GM12878 (cell line): ENCODE results near the gene DFFB. TPM values are rescaled to one million over a fixed set of nuclear protein-coding genes. Genes with fewer than 3 reads are reported as not detected.

Source experiments
- BHLHE40 ChIP-seq, 2 experiments: fragments of 450-650 bp in 1 of 2; IDR thresholded peaks; 2 replicates each; pipeline ENCODE4 v1.6.1; 2011 to 2017; ENCODE audit warnings: low read depth in 2 of 2, borderline replicate concordance in 1 of 2, improper control_type of control experiment in 1 of 2, low read length in 1 of 2, mild to moderate bottlenecking in 1 of 2
- EP300 ChIP-seq, 2 experiments: fragments of 150-350 bp in 1 of 2; IDR thresholded peaks; 2 replicates each; pipeline ENCODE4 v1.6.1; 2011 to 2012; ENCODE audit warnings: low read depth in 2 of 2, low read length in 2 of 2, borderline replicate concordance in 1 of 2, improper control_type of control experiment in 1 of 2, inconsistent platforms in 1 of 2; ENCODE audit not compliant: control insufficient read depth in 1 of 2
- HCFC1 ChIP-seq: fragments of 150-350 bp; IDR thresholded peaks from 2 replicates; pipeline ENCODE4 v1.6.1; 2014; ENCODE audit warnings: low read length
- HDAC6 ChIP-seq: fragments of 200-600 bp; sonication (generic); IDR thresholded peaks from one replicate; pipeline ENCODE4 v1.8.0; 2017; ENCODE audit warnings: antibody characterized with exemption; ENCODE audit not compliant: unreplicated experiment
- MEF2B ChIP-seq: fragments of 450-650 bp; IDR thresholded peaks from 2 replicates; pipeline ENCODE4 v1.6.1; 2018; ENCODE audit warnings: mild to moderate bottlenecking, moderate library complexity; ENCODE audit not compliant: partially characterized antibody, poor library complexity, severe bottlenecking
- MXI1 ChIP-seq: fragments of 150-350 bp; IDR thresholded peaks from 2 replicates; pipeline ENCODE4 v1.6.1; 2011; ENCODE audit warnings: low read depth, mild to moderate bottlenecking, inconsistent platforms, low read length, improper control_type of control experiment
- MYB ChIP-seq: fragments of 150-350 bp; IDR thresholded peaks from 2 replicates; pipeline ENCODE4 v1.6.1; 2014; ENCODE audit warnings: mild to moderate bottlenecking, low read depth, low read length, borderline replicate concordance
- NFYB ChIP-seq: IDR thresholded peaks from 2 replicates; pipeline ENCODE4 v1.6.1; 2011; ENCODE audit warnings: low read depth, mild to moderate bottlenecking, low read length, improper control_type of control experiment, moderate library complexity; ENCODE audit not compliant: insufficient read depth
- PAX8 ChIP-seq: fragments of 450-650 bp; IDR thresholded peaks from 2 replicates; pipeline ENCODE4 v1.6.1; 2017; ENCODE audit warnings: mild to moderate bottlenecking, moderate library complexity
- POLR2AphosphoS5 ChIP-seq: IDR thresholded peaks from 2 replicates; pipeline ENCODE4 v1.6.1; 2011; ENCODE audit warnings: mild to moderate bottlenecking, low read length, inconsistent platforms
- RFX5 ChIP-seq: IDR thresholded peaks from 2 replicates; pipeline ENCODE4 v1.6.1; 2011; ENCODE audit warnings: low read depth, low read length, improper control_type of control experiment
- RUNX3 ChIP-seq: IDR thresholded peaks from 2 replicates; pipeline ENCODE4 v1.6.1; 2012; ENCODE audit warnings: low read length, inconsistent platforms
- SMAD1 ChIP-seq: fragments of 450-650 bp; IDR thresholded peaks from 2 replicates; pipeline ENCODE4 v1.6.1; 2018; ENCODE audit warnings: mild to moderate bottlenecking, low read depth; ENCODE audit not compliant: partially characterized antibody
- SMC3 ChIP-seq: IDR thresholded peaks from 2 replicates; pipeline ENCODE4 v1.6.1; 2011; ENCODE audit warnings: low read length, improper control_type of control experiment, borderline replicate concordance
- STAT3 ChIP-seq: IDR thresholded peaks from 2 replicates; pipeline ENCODE4 v1.6.1; 2011; ENCODE audit warnings: low read depth, low read length, improper control_type of control experiment
- TARDBP ChIP-seq: IDR thresholded peaks from 2 replicates; pipeline ENCODE4 v1.6.1; 2016; ENCODE audit warnings: borderline replicate concordance
- ZNF24 ChIP-seq: fragments of 450-650 bp; IDR thresholded peaks from 2 replicates; pipeline ENCODE4 v1.6.1; 2017; ENCODE audit warnings: antibody characterized with exemption, mild to moderate bottlenecking
- ZNF274 ChIP-seq: IDR thresholded peaks from one replicate; pipeline ENCODE4 v1.8.0; 2011; ENCODE audit not compliant: insufficient read length, insufficient read depth
- ZNF622 ChIP-seq: fragments of 450-650 bp; IDR thresholded peaks from 2 replicates; pipeline ENCODE4 v1.6.1; 2017; ENCODE audit warnings: mild to moderate bottlenecking, inconsistent platforms
- ZZZ3 ChIP-seq: IDR thresholded peaks from 2 replicates; pipeline ENCODE4 v1.6.1; 2011; ENCODE audit warnings: low read depth; ENCODE audit not compliant: control insufficient read depth, insufficient read length
- polyA plus RNA-seq, 11 experiments: library from polyadenylated mRNA; depleted of rRNA in 4 of 11; unstranded in 6 of 11; stranded (reverse) in 5 of 11; fragments of >200 nt; fragmentation: Nextera tagmentation in 4 of 11; fragmentation: Illumina TruSeq in 1 of 11; extraction: Ambion mirVana in 4 of 11; extraction: Trizol in 1 of 11; gene quantifications; 1 replicate in 1 of 11; 2 replicates in 10 of 11; pipeline versions ENCODE4 v1.2.1 to v1.2.3, GENCODE V29; 2011 to 2016; ENCODE audit warnings: inconsistent platforms in 2 of 11, missing spikeins in 2 of 11, low read depth in 1 of 11
- total RNA-seq, 4 experiments: library from RNA; depleted of rRNA in 3 of 4; stranded (reverse); fragments of >200 nt in 3 of 4; fragmentation: Illumina TruSeq in 1 of 4; extraction: Trizol in 1 of 4; gene quantifications; 2 replicates each; pipeline versions ENCODE4 v1.2.1 to v1.2.3, GENCODE V29; 2013 to 2021
- TF ChIP-seq, protein P1 (sequence below): fragments of 450-650 bp; formaldehyde crosslinking; IDR thresholded peaks from 2 replicates; pipeline ENCODE4 v1.4.0; 2020; ENCODE audit warnings: mild to moderate bottlenecking, moderate library complexity
- TF ChIP-seq, protein P2 (sequence below): fragments of 450-650 bp; IDR thresholded peaks from 2 replicates; pipeline ENCODE4 v1.6.1; 2017; ENCODE audit warnings: mild to moderate bottlenecking
- TF ChIP-seq, protein P3 (sequence below): IDR thresholded peaks from 2 replicates; pipeline ENCODE4 v1.6.1; 2012; ENCODE audit warnings: low read depth, low read length, improper control_type of control experiment

The DFFB gene
- total and polyA plus RNA-seq, 10 of the 15 experiments (the other 5 are each of a cell fraction or from before 2014, with no cell fraction given): 2.7 to 10.7 (median 6.5) TPM

GRCh38 chr1:3856923-3857790 is at the start of gene DFFB, which contains the start of gene CEP104 (continued):
- TF ChIP-seq MEF2B (no peak), ZNF24 (no peak), HCFC1 (peak; percentile 94), SMAD1 (no peak), ZNF622 (no peak), TARDBP (no peak), BHLHE40 (IDR thresholded peaks at IDR 0.05; ENCODE audit: borderline replicate concordance in 1 of 2, low read depth in 2 of 2, low read length in 1 of 2) (peak in 1 of 2 experiments; percentile 56; a peak in 1 of 4 replicates), NFYB (no peak), ZNF274 (no peak), STAT3 (no peak), SMC3 (peak; percentile 48; the same call in 1 of the 2 replicates), MYB (no peak), ZZZ3 (no peak), RUNX3 (peak; percentile 20; the same call in 1 of the 2 replicates), MXI1 (no peak; the same call in none of the 2 replicates), POLR2AphosphoS5 (peak; percentile 34; the same call in 1 of the 2 replicates), HDAC6 (no peak), PAX8 (no peak), EP300 (IDR thresholded peaks at IDR 0.05; ENCODE audit: borderline replicate concordance in 1 of 2, control insufficient read depth in 1 of 2, low read depth in 2 of 2, low read length in 2 of 2) (no peak), RFX5 (0 out of 2 replicates have a peak, but pooled peaks have one; percentile 27)
- TF ChIP-seq, protein P1, sequence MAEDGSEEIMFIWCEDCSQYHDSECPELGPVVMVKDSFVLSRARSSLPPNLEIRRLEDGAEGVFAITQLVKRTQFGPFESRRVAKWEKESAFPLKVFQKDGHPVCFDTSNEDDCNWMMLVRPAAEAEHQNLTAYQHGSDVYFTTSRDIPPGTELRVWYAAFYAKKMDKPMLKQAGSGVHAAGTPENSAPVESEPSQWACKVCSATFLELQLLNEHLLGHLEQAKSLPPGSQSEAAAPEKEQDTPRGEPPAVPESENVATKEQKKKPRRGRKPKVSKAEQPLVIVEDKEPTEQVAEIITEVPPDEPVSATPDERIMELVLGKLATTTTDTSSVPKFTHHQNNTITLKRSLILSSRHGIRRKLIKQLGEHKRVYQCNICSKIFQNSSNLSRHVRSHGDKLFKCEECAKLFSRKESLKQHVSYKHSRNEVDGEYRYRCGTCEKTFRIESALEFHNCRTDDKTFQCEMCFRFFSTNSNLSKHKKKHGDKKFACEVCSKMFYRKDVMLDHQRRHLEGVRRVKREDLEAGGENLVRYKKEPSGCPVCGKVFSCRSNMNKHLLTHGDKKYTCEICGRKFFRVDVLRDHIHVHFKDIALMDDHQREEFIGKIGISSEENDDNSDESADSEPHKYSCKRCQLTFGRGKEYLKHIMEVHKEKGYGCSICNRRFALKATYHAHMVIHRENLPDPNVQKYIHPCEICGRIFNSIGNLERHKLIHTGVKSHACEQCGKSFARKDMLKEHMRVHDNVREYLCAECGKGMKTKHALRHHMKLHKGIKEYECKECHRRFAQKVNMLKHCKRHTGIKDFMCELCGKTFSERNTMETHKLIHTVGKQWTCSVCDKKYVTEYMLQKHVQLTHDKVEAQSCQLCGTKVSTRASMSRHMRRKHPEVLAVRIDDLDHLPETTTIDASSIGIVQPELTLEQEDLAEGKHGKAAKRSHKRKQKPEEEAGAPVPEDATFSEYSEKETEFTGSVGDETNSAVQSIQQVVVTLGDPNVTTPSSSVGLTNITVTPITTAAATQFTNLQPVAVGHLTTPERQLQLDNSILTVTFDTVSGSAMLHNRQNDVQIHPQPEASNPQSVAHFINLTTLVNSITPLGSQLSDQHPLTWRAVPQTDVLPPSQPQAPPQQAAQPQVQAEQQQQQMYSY (CRISPR knock-in tag): no peak
- TF ChIP-seq, protein P2, sequence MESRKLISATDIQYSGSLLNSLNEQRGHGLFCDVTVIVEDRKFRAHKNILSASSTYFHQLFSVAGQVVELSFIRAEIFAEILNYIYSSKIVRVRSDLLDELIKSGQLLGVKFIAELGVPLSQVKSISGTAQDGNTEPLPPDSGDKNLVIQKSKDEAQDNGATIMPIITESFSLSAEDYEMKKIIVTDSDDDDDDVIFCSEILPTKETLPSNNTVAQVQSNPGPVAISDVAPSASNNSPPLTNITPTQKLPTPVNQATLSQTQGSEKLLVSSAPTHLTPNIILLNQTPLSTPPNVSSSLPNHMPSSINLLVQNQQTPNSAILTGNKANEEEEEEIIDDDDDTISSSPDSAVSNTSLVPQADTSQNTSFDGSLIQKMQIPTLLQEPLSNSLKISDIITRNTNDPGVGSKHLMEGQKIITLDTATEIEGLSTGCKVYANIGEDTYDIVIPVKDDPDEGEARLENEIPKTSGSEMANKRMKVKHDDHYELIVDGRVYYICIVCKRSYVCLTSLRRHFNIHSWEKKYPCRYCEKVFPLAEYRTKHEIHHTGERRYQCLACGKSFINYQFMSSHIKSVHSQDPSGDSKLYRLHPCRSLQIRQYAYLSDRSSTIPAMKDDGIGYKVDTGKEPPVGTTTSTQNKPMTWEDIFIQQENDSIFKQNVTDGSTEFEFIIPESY: no peak
- TF ChIP-seq, protein P3, sequence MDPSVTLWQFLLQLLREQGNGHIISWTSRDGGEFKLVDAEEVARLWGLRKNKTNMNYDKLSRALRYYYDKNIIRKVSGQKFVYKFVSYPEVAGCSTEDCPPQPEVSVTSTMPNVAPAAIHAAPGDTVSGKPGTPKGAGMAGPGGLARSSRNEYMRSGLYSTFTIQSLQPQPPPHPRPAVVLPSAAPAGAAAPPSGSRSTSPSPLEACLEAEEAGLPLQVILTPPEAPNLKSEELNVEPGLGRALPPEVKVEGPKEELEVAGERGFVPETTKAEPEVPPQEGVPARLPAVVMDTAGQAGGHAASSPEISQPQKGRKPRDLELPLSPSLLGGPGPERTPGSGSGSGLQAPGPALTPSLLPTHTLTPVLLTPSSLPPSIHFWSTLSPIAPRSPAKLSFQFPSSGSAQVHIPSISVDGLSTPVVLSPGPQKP: peak; percentile 72
